ENCODE measurements around the gene CAMK2D. TPM values are rescaled to one million over a fixed set of nuclear protein-coding genes. Genes with fewer than 3 reads are reported as not detected.

CAMK2D gene
- total and polyA plus RNA-seq, 2 experiments from 2014 or later: 36.8 to 99.1 TPM

GRCh38 chr4:113528395-113528794 is 233.1 kb downstream of the CAMK2D start:
- H3K27me3 ChIP-seq: no peaks in the 10 kb centered on the region
- no peaks in the 10 kb centered on the region for H3K9me2 ChIP-seq (replicated peaks; ENCODE audit: insufficient read depth)
- no peaks in the 10 kb centered on the region for H3K79me2 ChIP-seq
- H3K4me2 ChIP-seq: no peak overlapping the region
- WGBS (ENCODE audit: low lambda C conversion rate, missing lambda C conversion rate): 84% methylated on average over 1 of the region's 1 CpG
- H3K9me3 ChIP-seq (ENCODE audit: low read depth): no peaks in the 10 kb centered on the region
- no peaks in the 10 kb centered on the region for H3K4me1 ChIP-seq (ENCODE audit: insufficient read depth)
- H3K36me3 ChIP-seq (replicated peaks; ENCODE audit: insufficient read depth, low read depth): no peaks in the 10 kb centered on the region
- no peak for DNase-seq (ENCODE audit: low spot score)
- no peak overlapping the region for H3K4me3 ChIP-seq
- H4K20me1 ChIP-seq (ENCODE audit: insufficient read depth, poor library complexity, severe bottlenecking): no peaks in the 10 kb centered on the region
- TF ChIP-seq EZH2 (IDR thresholded peaks at IDR 0.05; ENCODE audit: borderline replicate concordance): no peak
- no peak for TF ChIP-seq EZH2phosphoT487 (IDR thresholded peaks at IDR 0.05; ENCODE audit: low read depth, severe bottlenecking, unreplicated experiment)
- no peak for TF ChIP-seq CTCF (IDR thresholded peaks at IDR 0.05; ENCODE audit: poor library complexity)
- no peak overlapping the region for H3K27ac ChIP-seq
- H2AFZ ChIP-seq: no peak overlapping the region

GRCh38 chr4:113525521-113525920 is 236.0 kb downstream of the CAMK2D start:
- no peak overlapping the region for H3K4me3 ChIP-seq

GRCh38 chr4:113524505-113525186 is 236.9 kb downstream of the CAMK2D start:
- Histone ChIP-seq H3K4me1 (ENCODE audit: insufficient read depth) (no peaks in the 10 kb centered on the region), H3K9me2 (replicated peaks; ENCODE audit: insufficient read depth) (no peaks in the 10 kb centered on the region), H2AFZ (no peak overlapping the region), H3K4me2 (no peak overlapping the region), H3K9me3 (ENCODE audit: low read depth) (no peaks in the 10 kb centered on the region), H3K4me3 (no peak overlapping the region), H3K79me2 (no peaks in the 10 kb centered on the region), H3K27me3 (no peaks in the 10 kb centered on the region), H4K20me1 (ENCODE audit: insufficient read depth, poor library complexity, severe bottlenecking) (no peaks in the 10 kb centered on the region), H3K27ac (no peak overlapping the region), H3K36me3 (replicated peaks; ENCODE audit: insufficient read depth, low read depth) (no peaks in the 10 kb centered on the region)
- WGBS (ENCODE audit: low lambda C conversion rate, missing lambda C conversion rate): 94% methylated on average over 2 of the region's 2 CpGs
- DNase-seq (ENCODE audit: low spot score): no peak
- TF ChIP-seq EZH2phosphoT487 (IDR thresholded peaks at IDR 0.05; ENCODE audit: low read depth, severe bottlenecking, unreplicated experiment) (no peak), CTCF (IDR thresholded peaks at IDR 0.05; ENCODE audit: poor library complexity) (no peak), EZH2 (IDR thresholded peaks at IDR 0.05; ENCODE audit: borderline replicate concordance) (no peak)

More at GRCh38 chr4:113525521-113525920, 236.0 kb downstream of the CAMK2D start:
- H3K36me3 ChIP-seq (replicated peaks; ENCODE audit: insufficient read depth, low read depth): no peaks in the 10 kb centered on the region
- H3K9me2 ChIP-seq (replicated peaks; ENCODE audit: insufficient read depth): no peaks in the 10 kb centered on the region
- no peak for TF ChIP-seq EZH2 (IDR thresholded peaks at IDR 0.05; ENCODE audit: borderline replicate concordance)
- TF ChIP-seq EZH2phosphoT487 (IDR thresholded peaks at IDR 0.05; ENCODE audit: low read depth, severe bottlenecking, unreplicated experiment): no peak
- TF ChIP-seq CTCF (IDR thresholded peaks at IDR 0.05; ENCODE audit: poor library complexity): no peak
- H3K4me2 ChIP-seq: no peak overlapping the region
- no peaks in the 10 kb centered on the region for H3K27me3 ChIP-seq
- no peaks in the 10 kb centered on the region for H3K79me2 ChIP-seq
- no peaks in the 10 kb centered on the region for H4K20me1 ChIP-seq (ENCODE audit: insufficient read depth, poor library complexity, severe bottlenecking)
- WGBS (ENCODE audit: low lambda C conversion rate, missing lambda C conversion rate): 88% methylated on average over 2 of the region's 2 CpGs
- no peaks in the 10 kb centered on the region for H3K9me3 ChIP-seq (ENCODE audit: low read depth)
- H3K27ac ChIP-seq: no peak overlapping the region
- H2AFZ ChIP-seq: no peak overlapping the region
- no peak for DNase-seq (ENCODE audit: low spot score)
- no peaks in the 10 kb centered on the region for H3K4me1 ChIP-seq (ENCODE audit: insufficient read depth)

All from hepatocyte (in vitro differentiated cells).